GM12892 (cell line): ENCODE results near the gene FAR2.

Experiments used
- DNase-seq: peaks from one replicate; pipeline ENCODE4 v3.0.0; 2011; ENCODE audit not compliant: insufficient read length
- FAIRE-seq: peaks from 2 replicates; lab custom pipeline; 2011; peaks lifted over from hg19 to GRCh38; lab: Jason Lieb, UNC
- POLR2A ChIP-seq: IDR thresholded peaks from 2 replicates; pipeline ENCODE4 v1.6.1; 2011; ENCODE audit warnings: low read depth, low read length, control low read depth
- POLR2AphosphoS5 ChIP-seq: IDR thresholded peaks from 2 replicates; pipeline ENCODE4 v1.6.1; 2011; ENCODE audit warnings: low read depth, low read length, control low read depth
- TAF1 ChIP-seq: IDR thresholded peaks from 2 replicates; pipeline ENCODE4 v1.6.1; 2011; ENCODE audit warnings: low read depth, mild to moderate bottlenecking, control low read depth, low read length, borderline replicate concordance

The FAR2 gene

DNA sequence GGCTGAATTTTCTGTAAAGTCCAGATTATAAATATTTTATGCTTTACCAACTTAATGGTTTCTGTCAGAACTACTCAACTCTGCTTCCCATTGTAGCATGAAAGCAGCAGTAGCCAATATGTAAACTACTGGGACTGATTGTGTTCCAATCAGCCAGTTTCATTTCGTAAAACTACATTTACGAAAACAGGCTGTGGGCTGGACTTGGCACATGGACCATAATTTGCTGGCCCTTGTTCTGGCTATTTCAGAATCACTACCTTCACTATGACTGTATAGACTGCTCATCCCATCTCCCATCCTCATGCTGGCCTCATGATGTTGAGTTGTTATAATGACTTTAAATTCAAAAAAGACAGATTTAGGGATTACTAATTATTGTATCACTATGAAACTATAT, 38.7 kb downstream of the FAR2 start:
- no peak for TF ChIP-seq TAF1
- no peak for TF ChIP-seq POLR2A
- TF ChIP-seq POLR2AphosphoS5 = no peak
- FAIRE-seq (no peak), DNase-seq (no peak)

DNA sequence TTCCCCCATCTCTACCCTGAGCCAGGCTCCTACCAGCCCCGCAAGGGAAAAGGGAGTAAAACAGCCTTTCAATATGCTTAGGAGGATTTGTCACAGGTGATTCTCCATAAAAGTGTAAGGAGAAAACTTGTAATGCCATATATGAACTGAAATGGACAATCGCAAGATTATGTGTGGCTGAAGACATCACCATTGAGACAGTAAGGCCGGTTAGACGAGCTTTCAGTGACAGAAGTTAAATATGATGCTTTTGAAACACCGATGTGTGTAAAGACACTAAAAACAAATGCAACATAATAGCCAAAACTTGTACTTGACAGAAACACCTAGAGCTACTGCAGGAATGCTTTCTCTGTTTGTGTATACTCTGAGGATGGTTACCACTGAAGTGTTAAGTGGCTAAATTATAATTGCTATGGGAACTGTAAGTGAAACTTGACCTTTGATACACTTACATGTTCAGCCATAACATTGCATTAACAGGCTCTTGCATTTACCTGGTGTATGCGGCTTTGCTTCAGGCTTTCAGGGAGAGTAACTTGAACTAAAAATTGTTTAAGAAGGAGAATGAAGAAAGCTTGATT, 42.3 kb downstream of the FAR2 start:
- FAIRE-seq = no peak
- DNase-seq = no peak
- TF ChIP-seq TAF1 = no peak

DNA sequence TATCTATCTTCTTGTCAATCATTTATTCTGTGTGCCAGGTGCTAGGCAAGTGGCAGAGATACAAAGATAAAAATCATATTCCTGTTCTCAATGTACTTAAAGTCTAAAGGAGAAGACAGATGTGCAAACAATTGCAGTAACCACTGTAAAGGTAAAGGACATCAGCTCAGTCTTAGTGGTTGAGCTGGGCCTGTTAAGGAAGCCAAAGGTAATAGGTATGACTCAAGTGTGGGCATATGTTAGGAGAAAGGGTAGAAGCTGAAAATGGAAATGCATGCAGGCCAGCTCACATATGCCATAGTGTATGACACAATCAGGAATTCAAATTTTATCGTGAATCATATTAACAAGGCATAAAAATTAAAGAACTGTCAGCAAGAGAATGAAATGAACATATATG, 49.8 kb downstream of the FAR2 start:
- no peak for TF ChIP-seq POLR2A
- no peak for TF ChIP-seq POLR2AphosphoS5
- no peak for TF ChIP-seq TAF1
- DNase-seq (no peak), FAIRE-seq (no peak)

DNA sequence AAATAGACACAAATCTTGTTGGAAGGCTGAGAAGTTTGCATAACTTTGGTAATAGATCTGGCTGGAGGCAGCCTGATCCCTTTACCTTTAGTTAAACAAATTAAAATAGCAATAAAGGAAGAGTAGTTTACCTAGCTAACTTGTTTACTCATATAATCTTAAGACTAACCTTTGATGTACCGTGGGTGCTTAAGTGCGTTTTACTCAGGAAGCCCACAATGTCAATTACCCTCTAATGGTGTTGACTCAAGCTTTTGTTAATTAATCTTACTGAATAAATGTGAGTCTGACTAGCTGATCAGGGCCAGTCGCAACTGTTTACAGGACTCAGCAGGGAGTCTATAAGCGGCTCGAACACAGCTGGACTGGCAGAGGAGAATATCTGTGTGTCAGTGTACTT, 51.5 kb downstream of the FAR2 start:
- FAIRE-seq (no peak), DNase-seq (no peak)
- TF ChIP-seq POLR2AphosphoS5 (no peak), TAF1 (no peak), POLR2A (no peak)

DNA sequence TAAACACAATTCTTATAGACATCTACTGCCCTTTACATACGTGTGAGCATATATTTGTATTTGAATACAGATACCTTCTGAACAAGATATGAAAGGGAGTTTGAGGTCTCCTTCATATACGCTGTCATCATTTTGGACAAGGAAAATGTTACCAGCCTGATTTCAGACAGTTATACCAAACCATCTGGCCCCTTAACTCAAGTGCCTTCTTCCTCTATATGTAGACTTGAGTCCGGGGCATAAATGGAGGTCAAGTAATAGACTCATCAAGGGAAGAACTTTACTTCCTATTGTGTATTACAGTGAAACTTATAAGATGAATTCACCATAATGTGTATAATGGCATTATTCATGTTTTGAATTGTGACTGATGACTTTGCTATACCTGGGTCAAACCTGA, 52.2 kb downstream of the FAR2 start:
- DNase-seq = no peak
- no peak for FAIRE-seq
- no peak for TF ChIP-seq TAF1
- TF ChIP-seq POLR2A = no peak
- no peak for TF ChIP-seq POLR2AphosphoS5

DNA sequence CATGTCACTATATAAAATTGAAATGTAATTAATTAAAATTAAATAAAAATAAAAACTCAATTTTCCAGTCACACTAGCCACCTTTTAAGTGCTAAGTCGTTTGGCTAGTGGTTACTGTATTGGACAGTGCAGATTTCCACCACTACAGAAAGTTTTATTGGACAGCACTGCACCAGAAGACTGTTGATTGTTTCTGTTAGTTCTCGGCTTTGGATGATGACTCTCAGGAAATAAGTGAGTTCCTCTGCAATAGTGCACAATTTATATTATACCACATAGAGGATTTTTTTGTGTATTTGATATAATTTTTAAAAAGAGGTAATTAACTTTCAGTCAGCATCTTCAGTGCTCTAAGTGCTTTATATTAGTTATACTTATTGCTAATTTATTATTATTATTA, 52.7 kb downstream of the FAR2 start:
- FAIRE-seq = no peak
- no peak for DNase-seq

DNA sequence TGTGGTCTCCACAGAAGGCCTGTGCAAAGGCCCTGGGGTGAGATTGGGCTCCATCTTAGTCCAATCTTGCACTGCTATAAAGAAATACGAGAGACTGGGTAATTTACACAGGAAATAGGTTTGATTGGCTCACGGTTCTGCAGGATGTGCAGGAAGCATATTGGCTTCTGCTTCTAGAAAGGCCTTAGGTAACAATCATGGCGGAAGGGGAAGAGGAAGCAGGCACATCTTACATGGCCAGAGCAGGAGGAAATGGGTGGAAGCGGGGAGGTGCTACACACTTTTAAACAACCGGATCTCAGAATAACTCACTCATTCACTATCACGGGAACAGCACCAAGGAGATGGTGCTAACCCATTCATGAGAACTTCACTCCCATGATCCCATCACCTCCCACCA, 55.4 kb downstream of the FAR2 start:
- no peak for FAIRE-seq
- no peak for DNase-seq
- TF ChIP-seq TAF1 (no peak), POLR2A (no peak), POLR2AphosphoS5 (no peak)

More for the DNA sequence above, 52.7 kb downstream of the FAR2 start:
- no peak for TF ChIP-seq TAF1
- TF ChIP-seq POLR2A = no peak
- TF ChIP-seq POLR2AphosphoS5 = no peak

DNA sequence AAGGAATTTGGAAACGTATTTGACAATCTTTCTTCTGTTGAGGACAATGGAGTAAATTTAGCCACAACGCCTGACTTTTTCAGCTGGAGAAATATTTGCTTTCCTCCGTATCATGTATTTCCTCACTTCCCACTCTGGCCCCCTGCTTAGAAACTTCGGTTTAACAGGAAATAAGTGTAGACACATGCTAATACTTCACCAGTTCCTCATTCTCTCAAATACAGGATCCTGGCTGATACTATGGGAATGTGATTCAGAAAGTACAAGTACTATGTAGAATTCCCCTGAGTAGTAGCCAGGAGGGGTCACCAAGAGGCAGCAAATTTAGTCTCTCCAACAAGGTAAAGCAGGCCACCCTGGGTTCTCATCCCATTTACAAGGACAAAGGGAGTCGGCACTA, 58.0 kb downstream of the FAR2 start:
- DNase-seq = no peak
- no peak for TF ChIP-seq POLR2AphosphoS5
- no peak for TF ChIP-seq POLR2A
- no peak for TF ChIP-seq TAF1
- FAIRE-seq = no peak

DNA sequence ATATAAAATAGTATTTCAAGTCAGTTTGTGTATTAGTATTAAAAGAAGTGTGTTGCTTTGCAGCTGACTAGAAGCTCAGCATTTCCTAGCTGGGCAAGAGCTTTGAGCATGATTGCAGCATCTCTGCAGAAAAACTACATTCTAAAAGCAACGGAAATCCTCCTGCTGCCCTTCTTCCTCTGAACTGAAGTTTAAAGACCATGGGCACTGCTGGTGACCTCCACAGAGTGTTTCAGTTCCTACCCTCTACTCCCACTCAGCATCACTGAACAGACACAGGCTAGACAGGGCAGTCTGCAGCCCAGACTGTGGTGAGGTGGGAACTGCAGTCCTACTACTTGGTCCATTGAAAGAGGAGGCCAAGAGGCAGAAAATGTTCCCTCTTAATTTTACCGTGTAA, 59.0 kb downstream of the FAR2 start:
- no peak for TF ChIP-seq POLR2AphosphoS5
- TF ChIP-seq POLR2A = no peak
- no peak for TF ChIP-seq TAF1
- FAIRE-seq (no peak), DNase-seq (no peak)

DNA sequence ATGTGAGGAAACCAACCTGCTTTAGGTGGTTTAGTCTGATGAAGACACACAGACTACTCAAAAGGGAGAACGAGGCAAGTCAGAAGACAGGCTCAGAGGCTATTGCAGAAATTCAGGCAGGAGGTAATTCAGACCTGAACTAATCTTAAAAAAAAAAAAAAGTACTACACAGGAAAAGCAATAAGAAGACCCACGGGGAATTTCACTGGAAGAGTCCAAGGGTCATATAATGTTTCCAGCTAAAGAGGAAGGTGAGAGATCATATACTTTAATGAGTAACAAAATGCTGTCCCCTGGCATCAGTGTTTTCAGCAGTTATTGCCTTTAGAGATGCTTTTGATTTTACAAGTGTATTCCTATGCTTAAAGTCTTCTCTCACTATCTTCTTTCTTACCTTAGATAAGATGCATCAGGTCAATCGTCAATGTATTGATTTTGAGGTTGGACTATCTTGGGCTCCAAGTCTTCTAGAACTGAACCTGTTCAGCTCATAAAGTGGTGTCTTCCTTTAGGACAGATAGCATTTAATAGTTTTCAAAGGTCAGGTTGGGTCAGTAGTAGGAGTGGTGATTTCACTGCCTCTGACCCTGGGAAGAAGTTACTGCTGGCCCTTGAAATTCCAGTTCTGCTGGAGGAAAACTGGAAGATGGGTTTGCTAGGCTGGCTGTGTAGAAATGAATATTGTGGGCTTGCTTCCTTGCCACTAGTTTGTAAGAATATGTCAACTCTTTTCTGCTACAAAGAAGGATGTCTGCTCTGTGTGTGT, 60.0 kb downstream of the FAR2 start:
- TF ChIP-seq TAF1 (no peak), POLR2A (no peak), POLR2AphosphoS5 (no peak)
- DNase-seq (no peak), FAIRE-seq (no peak)

DNA sequence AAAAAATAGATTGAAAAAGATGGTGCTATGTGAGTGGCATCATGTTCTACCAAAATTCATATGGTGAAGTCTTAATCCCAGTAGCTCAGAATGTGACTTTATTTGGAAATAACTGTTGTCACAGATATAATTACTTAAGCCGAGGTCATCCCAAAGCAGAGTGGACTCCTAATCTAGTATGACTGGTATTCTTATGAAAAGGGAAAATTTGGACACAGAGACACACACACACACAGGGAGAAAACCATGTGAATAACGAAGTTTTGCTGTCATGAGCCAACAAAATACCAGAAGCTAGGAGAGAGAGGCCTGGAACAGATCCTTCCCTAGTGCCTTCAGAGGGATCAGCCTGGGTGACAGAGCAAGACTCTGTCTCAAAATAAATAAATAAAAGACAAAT, 62.6 kb downstream of the FAR2 start:
- DNase-seq (no peak), FAIRE-seq (no peak)
- TF ChIP-seq TAF1 = no peak

DNA sequence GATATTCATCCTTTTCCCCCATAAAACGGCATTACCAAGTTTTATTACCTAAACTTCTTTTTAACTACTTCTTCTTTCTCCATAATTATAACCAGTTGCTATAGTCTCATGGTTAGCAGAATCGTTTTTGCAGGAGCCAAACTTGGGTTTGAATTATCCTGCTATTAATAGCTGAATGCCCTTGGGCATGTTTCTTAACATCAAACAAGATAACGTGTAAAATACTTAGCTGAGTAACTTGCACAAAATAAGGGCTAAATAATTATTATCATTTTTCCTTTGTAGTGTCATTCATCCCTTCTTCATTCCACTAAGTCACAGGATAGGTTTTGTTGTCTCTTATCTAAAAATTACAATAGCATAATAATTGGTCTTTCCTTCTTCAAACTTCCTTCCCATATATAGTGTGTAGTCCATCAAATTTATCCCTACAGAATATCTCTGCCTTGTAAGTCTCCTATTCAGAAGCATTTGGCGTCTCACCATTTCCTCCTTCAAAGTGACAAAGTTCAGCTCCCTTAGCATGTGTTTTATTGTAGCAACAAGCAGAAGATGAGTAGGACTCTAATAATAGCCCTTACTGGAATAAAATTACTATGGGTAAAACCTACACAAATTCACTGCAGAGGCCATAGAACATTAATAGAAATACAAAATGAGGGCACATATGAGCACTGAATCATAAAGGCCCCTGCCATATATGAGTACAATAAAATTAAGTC, 63.8 kb downstream of the FAR2 start:
- FAIRE-seq = no peak
- TF ChIP-seq TAF1 (no peak), POLR2AphosphoS5 (no peak), POLR2A (no peak)
- no peak for DNase-seq
